GM18951 (cell line): ENCODE data around the gene ATP10A.
"Not testable (repeated sequence)": the region's sequence is repeated elsewhere in the genome, so short reads cannot be mapped to it uniquely, and the experiment has no call there.

Source experiments
- POLR2A ChIP-seq: IDR thresholded peaks from 4 replicates; pipeline ENCODE4 v1.6.1; 2011; ENCODE audit warnings: mild to moderate bottlenecking; ENCODE audit not compliant: insufficient read length, insufficient read depth; ENCODE audit errors: extremely low read depth
- in situ Hi-C: fragments of 300-500 bp; cut with MboI; formaldehyde crosslinking; loops from one replicate; pipeline ENCODE4 v1.12.0; 2022; ENCODE audit warnings: low sequenced_read_pairs, mixed read lengths, inconsistent platforms; ENCODE audit not compliant: unreplicated experiment

Gene ATP10A

GRCh38 chr15:25665913-25666312, 197.2 kb downstream of the ATP10A start:
- no peak for TF ChIP-seq POLR2A
- in situ Hi-C loops: no loop called here

- in situ Hi-C loops: no loop called here
- TF ChIP-seq POLR2A: no peak
Observed at GRCh38 chr15:25664761-25665160, 198.4 kb downstream of the ATP10A start.

GRCh38 chr15:25663515-25663914, 199.6 kb downstream of the ATP10A start:
- in situ Hi-C loops: no loop called here
- no peak for TF ChIP-seq POLR2A

GRCh38 chr15:25661898-25662297, 201.2 kb downstream of the ATP10A start:
- TF ChIP-seq POLR2A: no peak
- in situ Hi-C loops: no loop called here

- no peak for TF ChIP-seq POLR2A
- in situ Hi-C loops: no loop called here
Observed at GRCh38 chr15:25659251-25659650, 203.9 kb downstream of the ATP10A start.

- no peak for TF ChIP-seq POLR2A
- in situ Hi-C loops: no loop called here
Observed at GRCh38 chr15:25658560-25658959, 204.6 kb downstream of the ATP10A start.

GRCh38 chr15:25655207-25655948, 207.7 kb downstream of the ATP10A start:
- in situ Hi-C loops: no loop called here
- no peak for TF ChIP-seq POLR2A

- in situ Hi-C loops: no loop called here
- no peak for TF ChIP-seq POLR2A
Observed at GRCh38 chr15:25653371-25653770, 209.8 kb downstream of the ATP10A start.

GRCh38 chr15:25652704-25653103, 210.4 kb downstream of the ATP10A start:
- in situ Hi-C loops: no loop called here

GRCh38 chr15:25649390-25649789, 213.7 kb downstream of the ATP10A start:
- no peak for TF ChIP-seq POLR2A
- in situ Hi-C loops: no loop called here

More at GRCh38 chr15:25652704-25653103, 210.4 kb downstream of the ATP10A start:
- TF ChIP-seq POLR2A: no peak

GRCh38 chr15:25643120-25643519, 220.0 kb downstream of the ATP10A start:
- in situ Hi-C loops: no loop called here
- TF ChIP-seq POLR2A: no peak

- in situ Hi-C loops: no loop called here
- TF ChIP-seq POLR2A: no peak
Observed at GRCh38 chr15:25641762-25642161, 221.4 kb downstream of the ATP10A start.

GRCh38 chr15:25641361-25641760, 221.8 kb downstream of the ATP10A start:
- in situ Hi-C loops: no loop called here

GRCh38 chr15:25640959-25641358, 222.2 kb downstream of the ATP10A start:
- in situ Hi-C loops: not testable (repeated sequence)

More at GRCh38 chr15:25641361-25641760, 221.8 kb downstream of the ATP10A start:
- TF ChIP-seq POLR2A: no peak
